HuH-7.5 (cell line): ENCODE measurements around the gene RADX.
"Not testable (repeated sequence)": the region's sequence is repeated elsewhere in the genome, so short reads cannot be mapped to it uniquely, and the experiment has no call there.

Source experiments
- DNase-seq: peaks from one replicate; pipeline ENCODE4 v3.0.0; 2011; ENCODE audit warnings: low spot score

The RADX gene

GRCh38 chrX:106611679-106612392 lies at the start of gene RADX:
RADX (plus strand) TSS chrX:106611978; CDS start chrX:106612081, 103 bp downstream.
- peak; percentile 16 for DNase-seq

DNA sequence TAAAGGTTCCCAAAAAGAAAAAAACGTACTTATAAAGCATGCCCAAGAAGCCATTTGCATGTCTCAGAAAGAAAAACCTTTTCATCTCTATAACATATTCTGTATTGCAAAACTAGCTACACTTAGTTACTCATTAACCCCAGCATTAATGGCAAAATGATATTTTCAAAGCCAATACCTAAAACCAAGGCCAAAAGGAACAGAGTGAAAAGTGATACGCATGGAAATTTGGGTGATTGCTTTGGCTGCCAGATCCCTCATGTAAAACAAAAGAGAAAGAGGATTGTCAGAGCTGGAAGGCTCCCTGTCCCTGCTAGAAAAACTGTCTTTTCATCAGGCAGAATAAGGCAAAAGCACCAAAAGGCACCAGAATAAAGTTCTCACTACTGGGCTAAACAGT lies 46.8 kb upstream of the RADX start:
- no peak for DNase-seq

DNA sequence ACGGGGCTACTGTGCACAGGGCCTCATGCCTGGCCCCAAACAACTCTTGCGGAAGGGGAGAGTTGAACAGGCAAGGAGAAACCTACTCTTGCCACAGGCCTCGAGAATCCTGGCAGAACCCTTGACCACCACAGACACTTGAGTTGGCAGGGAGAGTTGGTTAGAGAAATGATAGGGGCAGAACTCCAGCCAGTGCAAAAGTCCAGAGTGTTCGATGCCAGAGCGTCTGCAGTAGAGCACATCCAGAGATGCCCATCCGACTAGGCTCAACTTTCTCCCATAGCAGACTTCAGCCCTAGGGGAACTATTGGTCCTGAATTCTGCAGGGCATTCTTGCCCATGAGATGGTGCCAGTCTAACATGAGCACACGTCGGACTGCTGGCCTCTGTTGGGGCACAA lies 45.4 kb upstream of the RADX start:
- DNase-seq: no peak

DNA sequence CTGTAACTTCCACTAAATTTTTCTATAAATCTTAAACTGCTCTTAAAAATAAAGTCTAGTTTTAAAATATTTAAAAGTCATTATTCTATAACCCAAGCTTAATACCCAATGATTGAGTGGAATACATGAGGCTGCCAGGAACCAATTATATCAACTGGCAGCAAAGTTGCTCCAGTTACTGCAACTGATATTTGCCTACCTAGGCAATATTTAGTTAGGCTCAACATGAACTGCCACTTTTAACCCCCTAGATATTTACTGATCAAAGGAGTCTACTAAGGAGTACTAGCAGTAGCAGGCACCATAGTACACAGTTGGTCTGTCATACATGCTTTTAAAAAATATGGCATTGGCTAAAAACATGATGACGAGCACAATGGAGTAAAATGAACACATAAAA lies 29.9 kb upstream of the RADX start:
- no peak for DNase-seq

DNA sequence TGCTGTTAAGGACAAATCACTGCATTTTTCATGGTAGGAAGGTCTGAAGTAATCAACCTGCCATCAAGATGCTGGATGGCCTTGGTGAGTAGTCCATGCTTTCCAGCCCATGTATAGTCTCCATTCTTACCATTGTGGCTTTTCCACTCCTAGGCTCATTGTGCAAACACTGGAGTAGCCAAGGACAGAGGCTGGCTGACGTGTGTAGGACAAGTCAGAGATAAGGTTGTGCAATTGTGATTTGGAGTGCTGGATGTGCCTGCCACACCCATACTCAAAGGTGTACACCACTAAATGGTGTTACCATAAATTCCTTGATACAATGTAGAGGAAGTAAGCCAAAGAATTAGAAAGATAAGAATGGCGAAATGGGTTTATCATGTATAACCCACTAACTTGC lies 26.3 kb upstream of the RADX start:
- DNase-seq: no peak

GRCh38 chrX:106588801-106589200 lies 23.0 kb upstream of the RADX start:
- no peak for DNase-seq

GRCh38 chrX:106599411-106599810 lies 12.4 kb upstream of the RADX start:
- no peak for DNase-seq

DNA sequence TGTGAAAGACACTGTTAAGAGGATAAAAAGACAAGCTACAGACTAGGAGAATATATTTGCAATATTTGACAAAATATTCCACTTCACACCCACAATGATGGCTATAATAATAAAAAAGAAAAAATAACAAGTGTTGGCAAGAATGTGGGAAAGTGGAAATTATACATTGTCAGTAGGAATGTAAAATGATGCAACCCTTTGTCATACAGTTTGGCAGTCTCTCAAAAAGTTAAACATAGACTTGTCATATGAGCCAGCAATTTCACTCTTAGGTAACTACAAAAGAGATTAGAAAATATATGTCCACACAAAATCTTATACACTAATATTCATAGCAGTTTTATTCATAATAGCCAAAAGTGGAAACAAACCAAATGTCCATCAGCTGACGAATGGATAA lies 5.2 kb upstream of the RADX start:
- DNase-seq: no peak

- no peak for DNase-seq
Observed at GRCh38 chrX:106608016-106608415, 3.8 kb upstream of the RADX start.

DNA sequence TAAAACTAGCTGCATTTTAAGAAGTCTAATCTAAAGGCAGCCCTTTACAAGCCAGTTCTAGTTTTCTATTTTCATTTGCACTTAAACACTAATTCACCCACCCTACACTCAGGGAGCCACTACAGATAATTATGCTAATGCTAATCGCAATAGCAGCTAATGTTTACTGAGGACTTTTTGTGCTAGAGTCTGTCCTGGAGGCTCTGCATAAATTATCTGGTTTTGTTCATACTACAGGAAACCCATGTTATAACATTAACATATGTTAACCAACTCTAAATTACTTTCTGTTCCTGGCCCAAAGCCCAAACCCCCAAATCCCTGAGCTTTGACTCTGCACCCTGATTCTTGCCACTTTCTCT lies 480 bp upstream of the RADX start:
- DNase-seq: no peak

DNA sequence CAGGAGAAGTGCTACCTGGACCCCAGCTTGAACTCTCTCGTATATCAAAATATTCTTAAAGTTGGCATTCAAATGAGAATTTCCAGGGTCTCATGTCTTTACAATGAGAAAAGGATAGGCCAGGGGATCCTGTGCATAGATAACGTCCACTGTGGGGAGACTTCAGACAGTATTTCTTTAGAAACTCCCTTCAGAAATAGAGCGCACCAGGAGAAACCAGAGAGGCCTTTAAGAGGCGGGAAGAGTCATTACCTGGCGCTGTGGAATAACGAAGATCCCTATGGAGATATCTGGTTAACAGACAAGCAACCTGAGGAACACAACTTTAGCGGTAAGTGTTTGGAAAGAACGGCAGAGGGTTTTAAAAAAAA lies 600 bp downstream of the RADX start:
- DNase-seq: no peak

- no peak for DNase-seq
Observed at GRCh38 chrX:106613277-106613676, 1.5 kb downstream of the RADX start.

GRCh38 chrX:106615041-106615440 lies 3.3 kb downstream of the RADX start:
- no peak for DNase-seq

DNA sequence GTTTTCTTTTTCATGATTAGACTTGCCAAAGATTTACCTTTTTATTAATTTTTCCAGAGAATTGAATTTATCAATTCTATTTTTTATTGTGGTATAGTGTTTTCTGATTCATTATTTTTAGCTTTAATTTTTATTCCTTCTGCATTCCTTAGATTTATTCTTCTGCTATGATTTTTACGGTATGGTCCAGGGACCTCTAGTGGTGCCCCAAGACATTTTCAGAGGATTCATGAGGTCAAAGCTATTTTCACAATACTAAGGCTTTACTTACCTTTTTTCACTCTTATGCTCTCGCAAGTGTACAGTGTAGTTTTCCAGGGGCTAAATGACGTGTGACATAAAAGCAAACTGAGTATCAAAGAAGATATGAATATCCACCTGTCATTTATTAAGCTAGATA lies 8.0 kb downstream of the RADX start:
- DNase-seq: no peak

- DNase-seq: no peak
Observed at GRCh38 chrX:106621836-106622235, 10.1 kb downstream of the RADX start.

GRCh38 chrX:106626789-106627188 lies 15.0 kb downstream of the RADX start:
- DNase-seq: no peak

- DNase-seq: no peak
Observed at GRCh38 chrX:106631615-106632014, 19.8 kb downstream of the RADX start.

DNA sequence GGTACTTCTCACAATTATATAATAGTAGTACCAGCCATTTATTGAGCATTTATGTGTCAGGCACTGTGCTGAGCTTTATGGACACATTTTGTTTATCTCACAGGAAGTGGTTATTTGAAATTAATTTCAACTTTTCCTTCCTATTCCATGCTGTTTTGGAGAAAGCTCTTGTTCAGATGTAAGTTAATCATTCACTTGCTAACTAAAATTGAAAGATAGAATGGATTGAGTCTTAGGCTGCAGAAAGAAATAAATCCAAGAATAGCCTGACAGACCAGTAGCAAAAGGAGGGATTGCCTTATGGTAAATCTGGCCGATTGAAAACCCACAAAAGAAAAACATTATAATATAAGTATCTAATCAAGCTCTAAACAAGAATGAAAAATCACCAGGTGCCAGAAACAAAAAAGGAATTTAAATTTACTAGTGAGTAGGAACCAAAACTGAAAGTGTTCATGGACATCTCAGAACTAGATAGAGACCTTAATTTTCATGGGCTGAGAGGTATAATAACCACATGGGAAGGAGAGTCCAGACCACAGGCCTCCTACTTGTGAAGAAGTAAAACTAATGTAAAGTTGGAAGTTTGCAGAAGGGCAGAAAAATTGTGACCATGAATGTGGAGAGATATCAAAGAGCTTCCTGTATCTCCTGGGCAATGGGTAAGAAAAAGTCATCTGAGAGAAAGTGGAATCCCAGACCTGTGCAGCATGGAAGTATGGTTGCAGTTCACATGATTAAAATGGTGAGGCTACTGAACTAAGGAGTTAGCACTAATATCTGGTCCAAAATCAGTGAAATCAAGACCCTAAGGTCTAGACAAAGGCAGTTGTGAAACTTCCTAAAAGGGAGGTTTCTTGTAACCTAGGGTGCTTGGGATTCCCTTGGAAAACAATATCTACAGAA lies 38.0 kb downstream of the RADX start:
- DNase-seq: no peak

DNA sequence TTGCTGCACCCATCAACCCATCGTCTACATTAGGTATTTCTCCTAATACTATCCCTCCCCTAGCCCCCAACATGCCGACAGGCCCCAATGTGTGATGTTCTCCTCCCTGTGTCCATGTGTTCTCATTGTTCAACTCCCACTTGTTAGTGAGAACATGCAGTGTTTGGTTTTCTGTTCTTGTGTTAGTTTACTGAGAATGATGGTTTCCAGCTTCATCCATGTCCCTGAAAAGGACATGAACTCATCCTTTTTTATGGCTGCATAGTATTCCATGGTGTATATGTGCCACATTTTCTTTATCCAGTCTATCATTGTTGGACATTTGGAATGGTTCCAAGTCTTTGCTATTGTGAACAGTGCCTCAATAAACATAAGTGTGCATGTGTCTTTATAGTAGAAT lies 41.8 kb downstream of the RADX start:
- DNase-seq: not testable (repeated sequence)

DNA sequence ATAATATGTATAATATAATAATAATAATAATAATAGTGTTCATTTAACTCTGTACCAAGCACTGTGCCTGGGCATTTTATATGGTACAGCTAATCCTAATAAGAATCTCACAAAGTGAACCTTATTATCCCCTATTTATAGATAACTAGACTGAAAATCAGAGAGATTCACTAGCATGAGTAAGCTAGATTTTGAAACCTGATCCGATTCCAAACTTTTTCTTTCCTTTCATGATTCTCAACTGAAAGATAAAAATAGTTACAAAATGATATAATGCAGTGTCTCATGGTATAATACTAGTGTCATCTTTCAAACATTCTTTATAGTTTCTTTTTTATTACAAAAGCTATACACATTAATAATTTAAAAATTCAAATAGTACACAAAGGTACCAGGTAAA lies 58.9 kb downstream of the RADX start:
- no peak for DNase-seq

GRCh38 chrX:106672527-106672926 lies 60.7 kb downstream of the RADX start:
- DNase-seq: no peak

DNA sequence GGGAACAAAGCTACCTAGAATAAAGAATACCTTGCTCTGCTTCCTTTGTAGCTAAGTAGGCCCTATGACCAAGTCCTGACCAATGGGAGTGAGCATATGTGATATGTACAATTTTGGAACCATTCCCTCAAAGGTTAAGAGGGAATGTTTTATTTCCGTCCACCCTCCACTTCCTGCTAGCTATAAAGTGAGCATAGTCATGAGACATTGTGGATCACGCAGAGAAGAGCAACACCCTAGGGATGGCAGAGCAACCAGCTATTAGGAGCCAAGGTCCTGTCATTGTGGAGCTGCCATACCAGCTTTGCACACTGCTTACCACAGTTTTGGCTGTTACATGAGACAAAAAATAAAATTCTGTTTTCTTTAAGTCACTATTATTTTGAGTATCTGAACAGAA lies 68.9 kb downstream of the RADX start:
- no peak for DNase-seq

- no peak for DNase-seq
Observed at GRCh38 chrX:106684207-106684606, 72.4 kb downstream of the RADX start.
